ENCODE results near the gene GMCL2.

DNA sequence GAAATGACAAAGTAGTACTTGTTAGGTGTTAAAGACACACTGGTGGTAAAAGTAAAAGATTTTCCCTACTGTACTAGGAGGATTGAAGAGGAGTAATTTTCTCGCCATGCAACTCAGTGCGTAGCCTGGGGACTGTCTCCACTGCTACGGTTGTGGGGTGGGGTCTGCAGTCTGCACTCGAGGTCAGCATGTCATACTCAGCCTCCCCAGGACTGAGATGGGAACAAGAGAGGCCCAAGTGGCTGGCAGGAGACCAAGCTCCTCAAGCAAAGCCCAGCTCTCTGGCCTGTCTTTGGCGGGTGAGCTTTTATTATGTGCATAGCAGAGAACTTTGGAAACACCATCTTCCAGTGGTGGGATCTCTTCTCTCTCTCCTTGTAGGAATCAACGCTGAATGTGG is 43.9 kb downstream of the GMCL2 start:
- TF ChIP-seq, protein P1, sequence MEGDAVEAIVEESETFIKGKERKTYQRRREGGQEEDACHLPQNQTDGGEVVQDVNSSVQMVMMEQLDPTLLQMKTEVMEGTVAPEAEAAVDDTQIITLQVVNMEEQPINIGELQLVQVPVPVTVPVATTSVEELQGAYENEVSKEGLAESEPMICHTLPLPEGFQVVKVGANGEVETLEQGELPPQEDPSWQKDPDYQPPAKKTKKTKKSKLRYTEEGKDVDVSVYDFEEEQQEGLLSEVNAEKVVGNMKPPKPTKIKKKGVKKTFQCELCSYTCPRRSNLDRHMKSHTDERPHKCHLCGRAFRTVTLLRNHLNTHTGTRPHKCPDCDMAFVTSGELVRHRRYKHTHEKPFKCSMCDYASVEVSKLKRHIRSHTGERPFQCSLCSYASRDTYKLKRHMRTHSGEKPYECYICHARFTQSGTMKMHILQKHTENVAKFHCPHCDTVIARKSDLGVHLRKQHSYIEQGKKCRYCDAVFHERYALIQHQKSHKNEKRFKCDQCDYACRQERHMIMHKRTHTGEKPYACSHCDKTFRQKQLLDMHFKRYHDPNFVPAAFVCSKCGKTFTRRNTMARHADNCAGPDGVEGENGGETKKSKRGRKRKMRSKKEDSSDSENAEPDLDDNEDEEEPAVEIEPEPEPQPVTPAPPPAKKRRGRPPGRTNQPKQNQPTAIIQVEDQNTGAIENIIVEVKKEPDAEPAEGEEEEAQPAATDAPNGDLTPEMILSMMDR (tag by site-specific recombination; IDR thresholded peaks at IDR 0.05) = no peak
- TF ChIP-seq ZNF184 (tag by site-specific recombination; IDR thresholded peaks at IDR 0.05) (no peak), ZNF837 (tag by site-specific recombination; IDR thresholded peaks at IDR 0.05) (no peak), KLF9 (tag by site-specific recombination; IDR thresholded peaks at IDR 0.05; ENCODE audit: low read depth) (no peak), ZNF138 (tag by site-specific recombination; IDR thresholded peaks at IDR 0.05; ENCODE audit: borderline replicate concordance) (no peak), SP3 (tag by site-specific recombination; IDR thresholded peaks at IDR 0.05) (no peak), ZNF274 (IDR thresholded peaks at IDR 0.05; ENCODE audit: low read length) (no peak), ZNF274 (tag by site-specific recombination; IDR thresholded peaks at IDR 0.05; ENCODE audit: borderline replicate concordance) (no peak)
